ENCODE data around the gene MRPS26. TPM values are rescaled to one million over a fixed set of nuclear protein-coding genes. Genes with fewer than 3 reads are reported as not detected.

Gene MRPS26
- total RNA-seq, 2 donors from 2014 or later = 33.1 to 44.1 TPM

DNA sequence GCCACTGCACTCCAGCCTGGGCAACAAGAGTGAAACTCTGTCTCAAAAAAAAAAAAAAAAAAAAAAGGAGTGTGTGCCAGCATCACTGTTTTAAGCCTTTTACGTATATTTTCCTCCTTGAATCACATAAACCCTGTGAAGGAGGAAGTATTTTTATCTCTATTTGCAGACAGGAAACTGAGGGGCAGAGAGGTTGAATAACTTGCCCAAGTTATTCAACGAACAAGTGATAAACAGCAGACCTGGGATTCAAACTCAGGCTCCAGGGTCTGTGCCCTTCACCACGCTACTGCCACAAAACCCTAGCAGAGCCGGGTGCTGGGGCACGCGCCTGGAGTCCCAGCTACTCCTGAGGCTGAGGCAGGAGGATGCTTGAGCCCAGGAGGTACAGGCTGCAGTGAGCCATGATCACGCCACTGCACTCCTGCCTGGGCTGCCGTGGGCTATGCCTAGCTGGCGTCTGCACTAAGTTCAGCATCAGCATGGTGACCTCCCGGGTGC is 48.1 kb downstream of the MRPS26 start:
- ATAC-seq (no peak), DNase-seq (no peak)
- intact Hi-C loops (cut with DNase I, micrococcal nuclease) = no loop called here

- DNase-seq (no peak), ATAC-seq (no peak)
- intact Hi-C loops (cut with DNase I, micrococcal nuclease) = no loop called here
These were observed 49.2 kb downstream of the MRPS26 start for GRCh38 chr20:3094848-3095629.

Other genes starting within 250 kb of the MRPS26 start
- 1 to 10 TPM in 1 of 2 donors, under 1 TPM in 1; 0.24 to 2.3 TPM for gene CPXM1, start 245.4 kb upstream of the MRPS26 start, total RNA-seq
- not detected for gene C20orf141, start 231.1 kb upstream of the MRPS26 start, total RNA-seq
- gene TMEM239, start 229.7 kb upstream of the MRPS26 start, total RNA-seq = not detected
- gene PCED1A, start 205.4 kb upstream of the MRPS26 start, total RNA-seq = 10 to 100 TPM; 16.2 to 26.8 TPM
- 10 to 100 TPM; 33.9 to 41.0 TPM for gene VPS16, start 205.3 kb upstream of the MRPS26 start, total RNA-seq
- gene PTPRA, start 172.6 kb upstream of the MRPS26 start, total RNA-seq = 10 to 100 TPM; 41.4 to 55.5 TPM
- gene GNRH2, start 2.4 kb upstream of the MRPS26 start, total RNA-seq = under 1 TPM in 1 of 2 donors, not detected in 1; 0.64 TPM
- gene OXT, start 25.6 kb downstream of the MRPS26 start, total RNA-seq = not detected
- not detected for gene AVP, start 38.7 kb downstream of the MRPS26 start, total RNA-seq
- 10 to 100 TPM; 15.4 to 16.5 TPM for gene FASTKD5, start 113.8 kb downstream of the MRPS26 start, total RNA-seq
- 1 to 10 TPM; 6.6 to 6.8 TPM for gene UBOX5, start 113.8 kb downstream of the MRPS26 start, total RNA-seq
- gene LZTS3, start 127.5 kb downstream of the MRPS26 start, total RNA-seq = 10 to 100 TPM in 1 of 2 donors, 1 to 10 TPM in 1; 5.5 to 10.9 TPM
- gene DDRGK1, start 158.6 kb downstream of the MRPS26 start, total RNA-seq = 10 to 100 TPM; 50.4 to 70.3 TPM
- gene ITPA, start 163.4 kb downstream of the MRPS26 start, total RNA-seq = 10 to 100 TPM; 44.8 to 46.3 TPM
- gene SLC4A11, start 193.1 kb downstream of the MRPS26 start, total RNA-seq = under 1 TPM; 0.56 to 0.89 TPM